Thoracic aorta (tissue), 2 donors: ENCODE measurements around the gene RBM15B. TPM values are rescaled to one million over a fixed set of nuclear protein-coding genes. Genes with fewer than 3 reads are reported as not detected.

Experiments
- ATAC-seq: fragments of 150-250 bp; one replicate; pipeline ENCODE4 v1.8.0; 2017; ENCODE audit warnings: low read depth; ENCODE audit not compliant: insufficient number of reproducible peaks, low FRiP score
- DNase-seq: peaks from one replicate; pipeline ENCODE4 v3.0.0-alpha.2; 2020; ENCODE audit warnings: low spot score
- H3K27ac ChIP-seq, 2 donors: fragments of 200-600 bp; sonication (generic); 1 replicate in 1 of 2; 2 replicates in 1 of 2; pipeline ENCODE4 v1.5.1; 2016; ENCODE audit warnings: mild to moderate bottlenecking in 2 of 2, moderate library complexity in 2 of 2
- H3K27me3 ChIP-seq: fragments of 200-600 bp; sonication (generic); replicated peaks from 2 replicates; pipeline ENCODE4 v1.6.0; 2016; ENCODE audit warnings: mild to moderate bottlenecking; ENCODE audit not compliant: insufficient read depth
- H3K36me3 ChIP-seq: fragments of 200-600 bp; sonication (generic); one replicate; pipeline ENCODE4 v1.5.1; 2016
- H3K4me1 ChIP-seq, 2 donors: fragments of 200-600 bp; sonication (generic); 1 replicate in 1 of 2; 2 replicates in 1 of 2; pipeline versions ENCODE4 v1.5.1 to v1.6.0; 2016; ENCODE audit warnings: low read depth in 2 of 2, mild to moderate bottlenecking in 1 of 2; ENCODE audit not compliant: control insufficient read depth in 1 of 2
- H3K4me3 ChIP-seq: fragments of 200-600 bp; sonication (generic); 2 replicates; pipeline ENCODE4 v1.5.1; 2016; ENCODE audit warnings: mild to moderate bottlenecking
- H3K9me3 ChIP-seq: fragments of 200-600 bp; sonication (generic); 2 replicates; pipeline ENCODE4 v1.5.1; 2016
- CTCF ChIP-seq: fragments of 200-600 bp; sonication (generic); IDR thresholded peaks from one replicate; pipeline ENCODE4 v1.5.1; 2019; ENCODE audit warnings: antibody characterized with exemption
- total RNA-seq, 2 donors: library from RNA; depleted of rRNA; stranded (reverse); fragments of >200 nt; gene quantifications; one replicate each; pipeline versions ENCODE4 v1.1.0 to v1.2.3, GENCODE V29; 2016

The RBM15B gene
- 10 to 100 TPM; 28.3 to 38.0 TPM for total RNA-seq

GRCh38 chr3:51391075-51391565, at the start of gene RBM15B:
Gene RBM15B, plus strand, starts transcription at chr3:51391285. Its CDS starts 115 bp downstream, at chr3:51391400.
- Histone ChIP-seq H3K27ac (peak within 1 kb of the TSS; percentile 82 to 92), H3K4me3 (peak within 1 kb of the TSS; percentile 85), H3K36me3 (peaks cover 25% of the 10 kb centered on the region), H3K27me3 (no peaks in the 10 kb centered on the region), H3K9me3 (no peaks in the 10 kb centered on the region), H3K4me1 (peaks cover 47 to 74% of the 10 kb centered on the region in 2 donors)
- DNase-seq (peak; percentile 81), ATAC-seq (peak; percentile 90)
- peak; percentile 81 for TF ChIP-seq CTCF

- Histone ChIP-seq H3K4me1 (peaks cover 15 to 27% of the 10 kb centered on the region in 2 donors), H3K36me3 (no peaks in the 10 kb centered on the region), H3K9me3 (no peaks in the 10 kb centered on the region), H3K27me3 (no peaks in the 10 kb centered on the region), H3K27ac (no peak overlapping the region), H3K4me3 (no peak overlapping the region)
- no peak for DNase-seq
- no peak for ATAC-seq
- no peak for TF ChIP-seq CTCF
Observed at GRCh38 chr3:51343918-51344687, 47.0 kb upstream of the RBM15B start.

GRCh38 chr3:51350751-51351150, 40.3 kb upstream of the RBM15B start:
- H3K4me3 ChIP-seq = no peak overlapping the region
- no peaks in the 10 kb centered on the region for H3K4me1 ChIP-seq
- TF ChIP-seq CTCF = no peak
- H3K36me3 ChIP-seq = no peaks in the 10 kb centered on the region
- DNase-seq (no peak), ATAC-seq (no peak)
- H3K27me3 ChIP-seq = no peaks in the 10 kb centered on the region
- H3K27ac ChIP-seq = no peak overlapping the region
- no peaks in the 10 kb centered on the region for H3K9me3 ChIP-seq

- DNase-seq (no peak), ATAC-seq (no peak)
- no peak overlapping the region for H3K27ac ChIP-seq
- no peak overlapping the region for H3K4me3 ChIP-seq
- no peaks in the 10 kb centered on the region for H3K36me3 ChIP-seq
- no peaks in the 10 kb centered on the region for H3K27me3 ChIP-seq
- no peaks in the 10 kb centered on the region for H3K4me1 ChIP-seq
- no peaks in the 10 kb centered on the region for H3K9me3 ChIP-seq
- no peak for TF ChIP-seq CTCF
Observed at GRCh38 chr3:51353131-51353530, 38.0 kb upstream of the RBM15B start.

GRCh38 chr3:51353691-51354090, 37.4 kb upstream of the RBM15B start:
- H3K27ac ChIP-seq = no peak overlapping the region
- H3K27me3 ChIP-seq = no peaks in the 10 kb centered on the region
- no peak for TF ChIP-seq CTCF
- H3K36me3 ChIP-seq = no peaks in the 10 kb centered on the region
- DNase-seq (no peak), ATAC-seq (no peak)
- H3K4me3 ChIP-seq = no peak overlapping the region
- H3K4me1 ChIP-seq = no peaks in the 10 kb centered on the region
- H3K9me3 ChIP-seq = no peaks in the 10 kb centered on the region
